ENCODE measurements around the gene MAMDC4.

DNA sequence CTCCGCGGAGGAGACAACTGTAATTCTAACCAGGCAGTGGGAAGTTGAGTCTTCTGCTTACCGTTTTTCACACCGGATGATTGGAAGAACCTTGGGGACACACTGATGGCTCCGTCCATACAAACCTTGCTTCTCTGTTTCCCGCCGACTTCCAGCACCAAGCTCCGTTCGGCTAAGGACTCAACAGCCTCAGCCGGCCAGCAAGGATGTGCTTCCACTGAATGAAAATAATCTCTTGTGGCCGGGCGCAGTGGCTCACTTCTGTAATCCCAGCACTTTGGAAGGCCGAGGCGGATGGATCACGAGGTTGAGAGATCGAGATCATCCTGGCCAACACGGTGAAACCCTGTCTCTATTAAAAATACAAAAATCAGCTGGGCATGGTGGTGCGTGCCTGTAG, 15.8 kb downstream of the MAMDC4 start:
- TF ChIP-seq POLR2A (IDR thresholded peaks at IDR 0.05; ENCODE audit: low read depth, low read length) (no peak), POLR2AphosphoS5 (IDR thresholded peaks at IDR 0.05; ENCODE audit: low read depth, low read length) (no peak), TAF1 (IDR thresholded peaks at IDR 0.05; ENCODE audit: borderline replicate concordance, low read depth, low read length) (no peak)

Data from GM12892 (cell line).